ENCODE results near the gene LOXL1. TPM values are rescaled to one million over a fixed set of nuclear protein-coding genes. Genes with fewer than 3 reads are reported as not detected.

The LOXL1 gene
- total and polyA plus RNA-seq, 2 of the 13 experiments (the other 11 are each of a cell fraction or from before 2014, with no cell fraction given): 0.51 to 1.3 TPM

DNA sequence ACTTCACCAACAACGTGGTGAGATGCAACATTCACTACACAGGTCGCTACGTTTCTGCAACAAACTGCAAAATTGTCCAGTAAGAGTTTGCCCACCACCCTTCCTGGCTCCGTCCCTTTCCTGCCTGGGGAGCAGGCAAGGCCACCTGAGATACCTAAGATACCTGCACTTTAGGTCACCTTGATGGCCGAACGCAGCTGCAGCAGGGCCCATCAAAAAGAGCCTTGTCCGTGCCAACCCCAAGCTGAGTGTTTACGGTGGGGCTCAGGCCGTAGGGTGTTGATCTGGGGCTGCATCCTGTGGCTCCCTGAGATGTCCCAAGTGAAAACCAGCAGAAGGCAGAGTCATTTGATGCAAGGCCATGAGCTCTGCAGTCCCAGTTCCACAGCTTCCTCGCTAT, 23.2 kb downstream of the LOXL1 start:
- WGBS (ENCODE audit: low lambda C conversion rate): 12% methylated on average over 8 of the region's 10 CpGs
- H3K9ac ChIP-seq (ENCODE audit: insufficient read depth, low read depth, low read length): no peak overlapping the region
- no peaks in the 10 kb centered on the region for H3K9me3 ChIP-seq (ENCODE audit: low read length)
- peaks cover 9% of the 10 kb centered on the region for H3K4me1 ChIP-seq (ENCODE audit: insufficient read depth, low read length)
- peaks cover 2 to 22% of the 10 kb centered on the region in 2 experiments; a peak in 4 of 5 replicates for H3K27me3 ChIP-seq (ENCODE audit: control insufficient read depth in 1 of 2, insufficient read depth in 2 of 2, low read length in 2 of 2)
- FAIRE-seq (no peak), DNase-seq (ENCODE audit: low spot score) (no peak), ATAC-seq (no peak)
- in situ Hi-C loops (cut with HindIII; ENCODE audit: extremely low pct_ligation_motif_present, low pct_unique_long_range_greater_than_20kb) (no loop called here), intact Hi-C loops (cut with micrococcal nuclease; ENCODE audit: unreplicated experiment) (no loop called here)
- no peak overlapping the region for H3K4me3 ChIP-seq (replicated peaks in 1 of 3; ENCODE audit: insufficient read depth in 1 of 3, low read depth in 2 of 3, low read length in 3 of 3)
- H3K27ac ChIP-seq (ENCODE audit: extremely low read length, insufficient read depth, low read length): no peak overlapping the region
- H2AFZ ChIP-seq (ENCODE audit: low read length): no peak overlapping the region
- no peaks in the 10 kb centered on the region for H4K20me1 ChIP-seq (ENCODE audit: insufficient read depth, low read length)
- POLR2A ChIA-PET: no interaction called here
- H3K4me2 ChIP-seq (ENCODE audit: low read depth, low read length): no peak overlapping the region
- CTCF ChIA-PET (ENCODE audit: low intra/inter-chr PET ratio, low total read pairs): no interaction called here
- H3K79me2 ChIP-seq (ENCODE audit: insufficient read depth, low read length): no peaks in the 10 kb centered on the region
- no TSS peak for BruUV-seq (replicated peaks)
- no peaks in the 10 kb centered on the region for H3K36me3 ChIP-seq (replicated peaks in 1 of 2; ENCODE audit: control insufficient read depth in 1 of 2, insufficient read depth in 2 of 2, low read length in 2 of 2)
- no peak for TF ChIP-seq PHF5A (CRISPR knock-in tag; IDR thresholded peaks at IDR 0.05; ENCODE audit: low read depth, unreplicated experiment)
- TF ChIP-seq ZNF3 (CRISPR knock-in tag; IDR thresholded peaks at IDR 0.05): no peak
- no peak for TF ChIP-seq ZKSCAN5 (CRISPR knock-in tag; IDR thresholded peaks at IDR 0.05)
- no peak for TF ChIP-seq NFIC (IDR thresholded peaks at IDR 0.05; ENCODE audit: low read length)
- TF ChIP-seq, protein P1, sequence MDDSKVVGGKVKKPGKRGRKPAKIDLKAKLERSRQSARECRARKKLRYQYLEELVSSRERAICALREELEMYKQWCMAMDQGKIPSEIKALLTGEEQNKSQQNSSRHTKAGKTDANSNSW (CRISPR knock-in tag; IDR thresholded peaks at IDR 0.05; ENCODE audit: borderline replicate concordance): no peak
- TF ChIP-seq, protein P2, sequence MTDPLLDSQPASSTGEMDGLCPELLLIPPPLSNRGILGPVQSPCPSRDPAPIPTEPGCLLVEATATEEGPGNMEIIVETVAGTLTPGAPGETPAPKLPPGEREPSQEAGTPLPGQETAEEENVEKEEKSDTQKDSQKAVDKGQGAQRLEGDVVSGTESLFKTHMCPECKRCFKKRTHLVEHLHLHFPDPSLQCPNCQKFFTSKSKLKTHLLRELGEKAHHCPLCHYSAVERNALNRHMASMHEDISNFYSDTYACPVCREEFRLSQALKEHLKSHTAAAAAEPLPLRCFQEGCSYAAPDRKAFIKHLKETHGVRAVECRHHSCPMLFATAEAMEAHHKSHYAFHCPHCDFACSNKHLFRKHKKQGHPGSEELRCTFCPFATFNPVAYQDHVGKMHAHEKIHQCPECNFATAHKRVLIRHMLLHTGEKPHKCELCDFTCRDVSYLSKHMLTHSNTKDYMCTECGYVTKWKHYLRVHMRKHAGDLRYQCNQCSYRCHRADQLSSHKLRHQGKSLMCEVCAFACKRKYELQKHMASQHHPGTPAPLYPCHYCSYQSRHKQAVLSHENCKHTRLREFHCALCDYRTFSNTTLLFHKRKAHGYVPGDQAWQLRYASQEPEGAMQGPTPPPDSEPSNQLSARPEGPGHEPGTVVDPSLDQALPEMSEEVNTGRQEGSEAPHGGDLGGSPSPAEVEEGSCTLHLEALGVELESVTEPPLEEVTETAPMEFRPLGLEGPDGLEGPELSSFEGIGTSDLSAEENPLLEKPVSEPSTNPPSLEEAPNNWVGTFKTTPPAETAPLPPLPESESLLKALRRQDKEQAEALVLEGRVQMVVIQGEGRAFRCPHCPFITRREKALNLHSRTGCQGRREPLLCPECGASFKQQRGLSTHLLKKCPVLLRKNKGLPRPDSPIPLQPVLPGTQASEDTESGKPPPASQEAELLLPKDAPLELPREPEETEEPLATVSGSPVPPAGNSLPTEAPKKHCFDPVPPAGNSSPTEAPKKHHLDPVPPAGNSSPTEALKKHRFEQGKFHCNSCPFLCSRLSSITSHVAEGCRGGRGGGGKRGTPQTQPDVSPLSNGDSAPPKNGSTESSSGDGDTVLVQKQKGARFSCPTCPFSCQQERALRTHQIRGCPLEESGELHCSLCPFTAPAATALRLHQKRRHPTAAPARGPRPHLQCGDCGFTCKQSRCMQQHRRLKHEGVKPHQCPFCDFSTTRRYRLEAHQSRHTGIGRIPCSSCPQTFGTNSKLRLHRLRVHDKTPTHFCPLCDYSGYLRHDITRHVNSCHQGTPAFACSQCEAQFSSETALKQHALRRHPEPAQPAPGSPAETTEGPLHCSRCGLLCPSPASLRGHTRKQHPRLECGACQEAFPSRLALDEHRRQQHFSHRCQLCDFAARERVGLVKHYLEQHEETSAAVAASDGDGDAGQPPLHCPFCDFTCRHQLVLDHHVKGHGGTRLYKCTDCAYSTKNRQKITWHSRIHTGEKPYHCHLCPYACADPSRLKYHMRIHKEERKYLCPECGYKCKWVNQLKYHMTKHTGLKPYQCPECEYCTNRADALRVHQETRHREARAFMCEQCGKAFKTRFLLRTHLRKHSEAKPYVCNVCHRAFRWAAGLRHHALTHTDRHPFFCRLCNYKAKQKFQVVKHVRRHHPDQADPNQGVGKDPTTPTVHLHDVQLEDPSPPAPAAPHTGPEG (CRISPR knock-in tag; IDR thresholded peaks at IDR 0.05): no peak
- TF ChIP-seq ZNF44 (CRISPR knock-in tag; IDR thresholded peaks at IDR 0.05): no peak
- TF ChIP-seq ZNF773 (CRISPR knock-in tag; IDR thresholded peaks at IDR 0.05; ENCODE audit: borderline replicate concordance): no peak
- no peak for TF ChIP-seq HNRNPH1 (optimal IDR thresholded peaks at IDR 0.05; ENCODE audit: low read depth, low read length)
- TF ChIP-seq ATM (IDR thresholded peaks at IDR 0.05; ENCODE audit: borderline replicate concordance): no peak
- no peak for TF ChIP-seq ZSCAN21 (CRISPR knock-in tag; IDR thresholded peaks at IDR 0.05; ENCODE audit: borderline replicate concordance)
- TF ChIP-seq SNAPC2 (CRISPR knock-in tag; IDR thresholded peaks at IDR 0.05): no peak
- no peak for TF ChIP-seq SATB2 (CRISPR knock-in tag; IDR thresholded peaks at IDR 0.05)
- TF ChIP-seq MIXL1 (CRISPR knock-in tag; IDR thresholded peaks at IDR 0.05): no peak
- TF ChIP-seq, protein P3, sequence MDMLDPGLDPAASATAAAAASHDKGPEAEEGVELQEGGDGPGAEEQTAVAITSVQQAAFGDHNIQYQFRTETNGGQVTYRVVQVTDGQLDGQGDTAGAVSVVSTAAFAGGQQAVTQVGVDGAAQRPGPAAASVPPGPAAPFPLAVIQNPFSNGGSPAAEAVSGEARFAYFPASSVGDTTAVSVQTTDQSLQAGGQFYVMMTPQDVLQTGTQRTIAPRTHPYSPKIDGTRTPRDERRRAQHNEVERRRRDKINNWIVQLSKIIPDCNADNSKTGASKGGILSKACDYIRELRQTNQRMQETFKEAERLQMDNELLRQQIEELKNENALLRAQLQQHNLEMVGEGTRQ (IDR thresholded peaks at IDR 0.05; ENCODE audit: low read depth, low read length): no peak
- TF ChIP-seq, protein P3 (CRISPR knock-in tag; IDR thresholded peaks at IDR 0.05; ENCODE audit: borderline replicate concordance): no peak
- TF ChIP-seq, protein P4, sequence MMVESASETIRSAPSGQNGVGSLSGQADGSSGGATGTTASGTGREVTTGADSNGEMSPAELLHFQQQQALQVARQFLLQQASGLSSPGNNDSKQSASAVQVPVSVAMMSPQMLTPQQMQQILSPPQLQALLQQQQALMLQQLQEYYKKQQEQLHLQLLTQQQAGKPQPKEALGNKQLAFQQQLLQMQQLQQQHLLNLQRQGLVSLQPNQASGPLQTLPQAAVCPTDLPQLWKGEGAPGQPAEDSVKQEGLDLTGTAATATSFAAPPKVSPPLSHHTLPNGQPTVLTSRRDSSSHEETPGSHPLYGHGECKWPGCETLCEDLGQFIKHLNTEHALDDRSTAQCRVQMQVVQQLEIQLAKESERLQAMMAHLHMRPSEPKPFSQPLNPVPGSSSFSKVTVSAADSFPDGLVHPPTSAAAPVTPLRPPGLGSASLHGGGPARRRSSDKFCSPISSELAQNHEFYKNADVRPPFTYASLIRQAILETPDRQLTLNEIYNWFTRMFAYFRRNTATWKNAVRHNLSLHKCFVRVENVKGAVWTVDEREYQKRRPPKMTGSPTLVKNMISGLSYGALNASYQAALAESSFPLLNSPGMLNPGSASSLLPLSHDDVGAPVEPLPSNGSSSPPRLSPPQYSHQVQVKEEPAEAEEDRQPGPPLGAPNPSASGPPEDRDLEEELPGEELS (CRISPR knock-in tag; IDR thresholded peaks at IDR 0.05): no peak
